ENCODE data around the gene TBP. TPM values are rescaled to one million over a fixed set of nuclear protein-coding genes. Genes with fewer than 3 reads are reported as not detected.

The TBP gene
- total and polyA plus RNA-seq, 12 donors, result 10.4 to 27.8 (median 15.1) TPM

DNA sequence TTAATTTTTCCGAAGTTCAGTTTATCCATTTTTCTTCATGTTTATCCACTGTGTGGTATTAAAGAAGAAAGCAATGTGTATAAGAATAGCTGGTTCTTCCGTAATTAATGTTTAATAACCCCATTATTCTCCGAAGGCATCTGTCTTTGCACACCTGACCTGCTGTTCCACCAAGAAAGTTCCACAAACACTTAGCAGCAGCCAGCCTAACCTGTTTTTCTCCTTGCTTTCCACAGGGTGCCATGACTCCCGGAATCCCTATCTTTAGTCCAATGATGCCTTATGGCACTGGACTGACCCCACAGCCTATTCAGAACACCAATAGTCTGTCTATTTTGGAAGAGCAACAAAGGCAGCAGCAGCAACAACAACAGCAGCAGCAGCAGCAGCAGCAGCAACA, 7.4 kb downstream of the TBP start:
- no peak overlapping the region for H3K4me3 ChIP-seq
- no peak for TF ChIP-seq POLR2A (IDR thresholded peaks at IDR 0.05)
- TF ChIP-seq, protein P1, sequence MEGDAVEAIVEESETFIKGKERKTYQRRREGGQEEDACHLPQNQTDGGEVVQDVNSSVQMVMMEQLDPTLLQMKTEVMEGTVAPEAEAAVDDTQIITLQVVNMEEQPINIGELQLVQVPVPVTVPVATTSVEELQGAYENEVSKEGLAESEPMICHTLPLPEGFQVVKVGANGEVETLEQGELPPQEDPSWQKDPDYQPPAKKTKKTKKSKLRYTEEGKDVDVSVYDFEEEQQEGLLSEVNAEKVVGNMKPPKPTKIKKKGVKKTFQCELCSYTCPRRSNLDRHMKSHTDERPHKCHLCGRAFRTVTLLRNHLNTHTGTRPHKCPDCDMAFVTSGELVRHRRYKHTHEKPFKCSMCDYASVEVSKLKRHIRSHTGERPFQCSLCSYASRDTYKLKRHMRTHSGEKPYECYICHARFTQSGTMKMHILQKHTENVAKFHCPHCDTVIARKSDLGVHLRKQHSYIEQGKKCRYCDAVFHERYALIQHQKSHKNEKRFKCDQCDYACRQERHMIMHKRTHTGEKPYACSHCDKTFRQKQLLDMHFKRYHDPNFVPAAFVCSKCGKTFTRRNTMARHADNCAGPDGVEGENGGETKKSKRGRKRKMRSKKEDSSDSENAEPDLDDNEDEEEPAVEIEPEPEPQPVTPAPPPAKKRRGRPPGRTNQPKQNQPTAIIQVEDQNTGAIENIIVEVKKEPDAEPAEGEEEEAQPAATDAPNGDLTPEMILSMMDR (IDR thresholded peaks at IDR 0.05), result no peak
- no peak overlapping the region for H3K27ac ChIP-seq
- H3K36me3 ChIP-seq (replicated peaks in 1 of 2), result peaks cover 0 to 49% of the 10 kb centered on the region in 2 donors
- peaks cover 0 to under 1% of the 10 kb centered on the region in 2 donors for H3K4me1 ChIP-seq (replicated peaks in 1 of 2)
- intact Hi-C loops (cut with DNase I), result no loop called here
- no peaks in the 10 kb centered on the region for H3K27me3 ChIP-seq
- H3K9me3 ChIP-seq (replicated peaks in 1 of 3), result no peaks in the 10 kb centered on the region
- WGBS, 4 donors, result 88 to 97% (median 93%) methylated on average over 4 of the region's 4 CpGs
- DNase-seq, result no peak

DNA sequence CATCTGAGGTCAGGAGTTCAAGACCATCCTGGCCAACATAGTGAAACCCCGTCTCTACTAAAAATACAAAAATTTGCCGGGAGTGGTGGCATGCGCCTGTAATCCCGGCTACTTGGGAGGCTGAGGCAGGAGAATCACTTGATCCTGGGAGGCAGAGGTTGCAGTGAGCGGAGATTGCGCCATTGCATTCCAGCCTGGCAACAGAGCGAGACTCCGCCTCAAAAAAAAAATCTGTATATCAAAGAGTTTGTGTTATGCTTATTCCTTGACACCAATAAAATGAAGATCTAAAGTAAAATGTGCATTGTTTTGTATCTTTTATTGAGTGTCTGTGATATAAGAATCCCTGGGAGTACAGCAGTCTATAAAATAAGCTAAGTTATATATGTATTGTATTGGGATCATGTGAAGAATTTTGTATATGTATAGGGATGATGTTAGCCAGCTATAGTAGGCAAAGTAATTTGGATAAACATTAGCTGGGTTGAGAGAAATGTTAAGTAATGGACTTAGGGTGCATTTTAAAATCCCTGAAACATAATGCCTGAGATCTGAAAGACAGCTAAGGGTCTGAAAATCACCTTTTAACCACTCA, 10.9 kb downstream of the TBP start:
- DNase-seq, result no peak
- no peak for TF ChIP-seq POLR2A (IDR thresholded peaks at IDR 0.05)
- TF ChIP-seq, protein P1 (IDR thresholded peaks at IDR 0.05), result no peak
- Histone ChIP-seq H3K27ac (no peak overlapping the region), H3K36me3 (replicated peaks in 1 of 2) (peaks cover 0 to 64% of the 10 kb centered on the region in 2 donors), H3K9me3 (replicated peaks in 1 of 3) (no peaks in the 10 kb centered on the region), H3K27me3 (no peaks in the 10 kb centered on the region), H3K4me3 (no peak overlapping the region), H3K4me1 (replicated peaks in 1 of 2) (no peaks in the 10 kb centered on the region)
- intact Hi-C loops (cut with DNase I), result no loop called here
- WGBS, 4 donors, result 96 to 100% (median 98%) methylated on average over 7 to 8 of the region's 8 CpGs

DNA sequence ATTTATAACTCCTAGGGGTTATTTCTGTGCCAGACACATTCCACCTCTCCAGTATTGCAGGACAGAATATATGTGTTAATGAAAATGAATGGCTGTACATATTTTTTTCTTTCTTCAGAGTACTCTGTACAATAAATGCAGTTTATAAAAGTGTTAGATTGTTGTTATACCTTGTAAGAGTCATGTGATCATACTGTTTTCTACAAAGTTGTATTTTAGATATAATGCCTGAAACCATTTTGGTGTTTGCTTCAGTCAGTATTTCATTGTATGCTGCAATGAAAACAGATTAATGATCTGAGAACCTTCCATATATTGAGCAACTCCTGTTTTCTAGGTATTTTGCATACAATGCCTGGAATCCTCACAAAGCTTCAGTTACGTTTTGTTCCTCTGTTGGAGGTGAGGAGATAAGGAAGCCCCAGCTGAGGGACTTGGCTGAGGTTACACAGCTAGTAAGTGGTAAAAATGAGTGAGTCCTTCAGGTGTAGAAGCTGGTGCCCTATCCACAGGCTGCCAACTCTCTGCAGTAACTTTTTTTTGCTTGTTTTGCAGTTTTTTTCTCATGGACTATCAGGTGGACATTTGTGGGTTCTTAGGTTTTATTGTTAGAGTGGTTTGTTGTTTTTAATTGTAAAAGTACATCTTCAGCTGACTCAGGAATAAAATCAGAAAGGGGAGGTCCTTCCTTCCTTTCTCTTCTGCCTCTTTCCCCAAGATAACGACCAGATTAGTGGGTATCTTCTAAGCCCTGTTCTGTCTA, 18.7 kb downstream of the TBP start:
- TF ChIP-seq, protein P1 (IDR thresholded peaks at IDR 0.05), result no peak
- TF ChIP-seq POLR2A (IDR thresholded peaks at IDR 0.05), result no peak
- peaks cover 0 to 77% of the 10 kb centered on the region in 2 donors for H3K36me3 ChIP-seq (replicated peaks in 1 of 2)
- H3K27me3 ChIP-seq, result no peaks in the 10 kb centered on the region
- no peaks in the 10 kb centered on the region for H3K4me1 ChIP-seq (replicated peaks in 1 of 2)
- no peak overlapping the region for H3K27ac ChIP-seq
- DNase-seq, result no peak
- intact Hi-C loops (cut with DNase I), result no loop called here
- no peak overlapping the region for H3K4me3 ChIP-seq
- H3K9me3 ChIP-seq (replicated peaks in 1 of 3), result no peaks in the 10 kb centered on the region
- WGBS, 4 donors, result 69 to 84% (median 72%) methylated on average over 2 of the region's 2 CpGs

DNA sequence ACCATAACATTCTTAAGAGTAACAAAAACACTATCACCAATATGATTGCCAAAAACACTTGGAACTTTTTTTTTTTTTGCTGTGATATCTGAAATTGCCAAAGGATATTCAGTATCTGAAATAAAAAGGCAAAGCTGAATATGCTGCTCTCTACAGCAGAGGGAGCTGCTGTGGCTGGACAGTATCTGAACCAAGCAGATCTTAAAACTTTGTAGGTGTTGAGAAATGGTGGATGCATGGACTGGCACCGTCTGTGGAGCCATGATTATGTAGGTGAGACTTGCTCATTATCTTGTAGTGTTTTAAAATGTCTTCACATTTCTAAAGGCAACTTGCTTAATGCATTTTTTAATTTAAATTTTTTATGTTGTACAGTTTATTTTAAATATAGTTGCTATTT, 21.1 kb downstream of the TBP start:
- Histone ChIP-seq H3K36me3 (replicated peaks in 1 of 2) (peaks cover 0 to 79% of the 10 kb centered on the region in 2 donors), H3K4me3 (no peak overlapping the region), H3K9me3 (replicated peaks in 1 of 3) (no peaks in the 10 kb centered on the region), H3K27ac (no peak overlapping the region), H3K27me3 (no peaks in the 10 kb centered on the region), H3K4me1 (replicated peaks in 1 of 2) (no peaks in the 10 kb centered on the region)
- no peak for DNase-seq
- intact Hi-C loops (cut with DNase I), result no loop called here
- WGBS, 4 donors, result 79 to 91% (median 88%) methylated on average over 1 of the region's 1 CpG
- no peak for TF ChIP-seq POLR2A (IDR thresholded peaks at IDR 0.05)
- TF ChIP-seq, protein P1 (IDR thresholded peaks at IDR 0.05), result peak in 1 of 6 experiments; percentile 9

All from adrenal gland (tissue), 12 donors.